GM18526 (cell line): ENCODE data around the gene TAOK3.

ENCODE experiments used
- POLR2A ChIP-seq: IDR thresholded peaks from 3 replicates; pipeline ENCODE4 v1.6.1; 2011; ENCODE audit not compliant: insufficient read length; ENCODE audit errors: extremely low read depth

TAOK3 gene

GRCh38 chr12:118290130-118290529 lies 82.6 kb downstream of the TAOK3 start:
- TF ChIP-seq POLR2A = no peak

GRCh38 chr12:118288174-118288573 lies 84.5 kb downstream of the TAOK3 start:
- no peak for TF ChIP-seq POLR2A

GRCh38 chr12:118287728-118288127 lies 85.0 kb downstream of the TAOK3 start:
- TF ChIP-seq POLR2A = no peak

GRCh38 chr12:118282767-118283166 lies 89.9 kb downstream of the TAOK3 start:
- no peak for TF ChIP-seq POLR2A

- no peak for TF ChIP-seq POLR2A
Measured at GRCh38 chr12:118274066-118274465, 98.6 kb downstream of the TAOK3 start.

GRCh38 chr12:118271770-118272417 lies 100.8 kb downstream of the TAOK3 start:
- TF ChIP-seq POLR2A = no peak

- no peak for TF ChIP-seq POLR2A
Measured at GRCh38 chr12:118271183-118271582, 101.5 kb downstream of the TAOK3 start.

- no peak for TF ChIP-seq POLR2A
Measured at GRCh38 chr12:118269806-118270205, 102.9 kb downstream of the TAOK3 start.

- no peak for TF ChIP-seq POLR2A
Measured at GRCh38 chr12:118259079-118259478, 113.6 kb downstream of the TAOK3 start.

GRCh38 chr12:118256352-118256751 lies 116.4 kb downstream of the TAOK3 start:
- no peak for TF ChIP-seq POLR2A

- no peak for TF ChIP-seq POLR2A
Measured at GRCh38 chr12:118249547-118249946, 123.2 kb downstream of the TAOK3 start.

GRCh38 chr12:118238888-118239287 lies 133.8 kb downstream of the TAOK3 start:
- no peak for TF ChIP-seq POLR2A

GRCh38 chr12:118237908-118238307 lies 134.8 kb downstream of the TAOK3 start:
- TF ChIP-seq POLR2A = no peak

GRCh38 chr12:118237052-118237665 lies 135.5 kb downstream of the TAOK3 start:
- TF ChIP-seq POLR2A = no peak

GRCh38 chr12:118220702-118221101 lies 152.0 kb downstream of the TAOK3 start:
- no peak for TF ChIP-seq POLR2A

GRCh38 chr12:118219772-118220171 lies 152.9 kb downstream of the TAOK3 start:
- TF ChIP-seq POLR2A = no peak

GRCh38 chr12:118219106-118219505 lies 153.6 kb downstream of the TAOK3 start:
- no peak for TF ChIP-seq POLR2A
